ENCODE data around the gene ZNF79.
"Not testable (repeated sequence)": the region's sequence is repeated elsewhere in the genome, so short reads cannot be mapped to it uniquely, and the experiment has no call there.

Gene ZNF79

DNA sequence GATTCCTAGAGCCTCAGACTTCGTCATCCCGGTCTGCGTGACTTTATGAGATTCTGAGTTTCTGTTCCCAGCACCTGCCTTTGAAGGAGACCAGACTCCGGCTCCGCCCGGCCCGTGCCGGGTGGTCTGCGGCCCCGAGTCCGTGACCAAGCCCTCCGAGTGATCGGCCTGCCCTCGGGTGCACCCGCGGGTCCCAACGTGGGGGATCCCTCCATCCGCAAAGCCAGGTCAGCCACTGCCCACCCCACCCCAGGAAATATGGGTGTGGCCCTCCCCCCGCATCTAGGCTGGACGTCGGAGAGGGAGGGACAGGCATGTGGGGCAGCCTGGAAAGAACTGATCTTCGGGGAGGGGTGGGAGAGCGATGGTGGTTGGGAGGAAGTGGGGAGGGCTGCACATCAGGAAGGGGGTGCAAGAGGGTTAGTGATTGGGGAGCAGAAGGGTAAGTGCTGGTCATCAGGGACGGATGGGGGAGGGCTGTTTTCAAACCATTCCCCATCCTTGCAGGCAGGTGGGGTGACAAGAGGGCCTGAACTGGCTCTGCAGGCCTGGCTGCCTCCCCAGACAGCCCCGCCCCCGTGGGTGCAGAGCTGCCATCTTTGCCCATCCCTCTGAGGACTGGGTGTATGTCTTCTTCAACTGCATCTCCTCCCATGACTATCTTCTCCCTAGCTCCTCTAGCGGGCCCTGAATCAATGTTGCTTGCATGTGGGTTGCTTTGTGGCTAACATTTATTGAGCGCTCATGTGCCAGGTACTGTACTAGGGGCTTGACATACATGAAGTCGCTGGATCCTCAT is 27.9 kb downstream of the ZNF79 start:
- peak in 1 of 2 donors; percentile 18 for DNase-seq (ENCODE audit: low read depth in 2 of 2, low spot score in 1 of 2)

DNA sequence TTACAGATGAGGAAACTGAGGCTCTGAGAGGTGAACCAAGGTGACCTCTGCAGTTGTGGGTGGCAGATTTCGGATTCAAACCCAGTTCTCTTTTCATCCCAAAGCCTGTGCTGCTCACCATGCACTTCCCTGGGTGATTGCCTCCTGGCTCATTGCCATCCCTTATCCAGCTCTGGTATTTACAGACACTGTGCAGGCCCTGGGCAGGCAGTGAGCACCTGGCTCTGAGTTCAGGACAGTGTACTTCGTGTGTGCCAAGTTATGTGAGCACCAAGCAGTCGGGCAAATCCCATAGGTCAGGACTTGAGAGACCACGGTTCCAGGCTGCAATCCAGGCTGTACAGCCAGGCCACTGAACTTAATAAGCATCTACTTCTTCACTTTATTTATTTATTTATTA is 28.5 kb downstream of the ZNF79 start:
- DNase-seq (ENCODE audit: low read depth in 2 of 2, low spot score in 1 of 2) = no peak

DNA sequence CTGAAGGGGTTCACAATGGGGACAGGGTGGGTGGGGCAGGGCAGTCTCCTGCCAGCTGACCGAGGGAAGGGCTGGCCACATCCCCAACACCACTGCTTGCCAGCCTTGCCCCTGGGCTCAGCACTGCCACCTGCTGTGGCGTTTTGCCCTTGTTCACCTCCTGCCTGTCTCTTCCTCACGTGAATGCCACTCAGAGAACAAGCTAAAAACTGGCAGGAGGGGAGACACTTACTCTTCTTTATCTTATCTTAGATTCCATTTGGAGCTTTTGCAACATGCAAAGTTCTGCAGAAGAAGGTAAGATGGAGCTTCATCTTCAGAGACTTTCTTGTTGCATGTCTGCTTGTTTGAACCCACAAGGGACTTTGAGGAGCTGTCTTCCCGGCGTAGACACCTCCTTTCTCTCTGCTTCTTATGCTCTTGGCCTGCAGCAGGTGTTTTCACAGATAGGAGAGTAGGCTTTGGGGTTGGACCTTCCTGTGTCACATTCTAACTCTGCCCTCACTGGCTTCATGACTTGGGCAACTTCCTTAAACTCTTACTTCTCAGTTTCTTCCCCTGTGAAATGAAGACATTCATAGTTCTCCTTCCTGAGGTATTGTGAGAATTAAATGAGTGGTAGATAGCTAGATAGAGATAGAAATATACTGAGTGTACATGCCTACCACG is 31.3 kb downstream of the ZNF79 start:
- DNase-seq (ENCODE audit: low read depth in 2 of 2, low spot score in 1 of 2) = no peak

DNA sequence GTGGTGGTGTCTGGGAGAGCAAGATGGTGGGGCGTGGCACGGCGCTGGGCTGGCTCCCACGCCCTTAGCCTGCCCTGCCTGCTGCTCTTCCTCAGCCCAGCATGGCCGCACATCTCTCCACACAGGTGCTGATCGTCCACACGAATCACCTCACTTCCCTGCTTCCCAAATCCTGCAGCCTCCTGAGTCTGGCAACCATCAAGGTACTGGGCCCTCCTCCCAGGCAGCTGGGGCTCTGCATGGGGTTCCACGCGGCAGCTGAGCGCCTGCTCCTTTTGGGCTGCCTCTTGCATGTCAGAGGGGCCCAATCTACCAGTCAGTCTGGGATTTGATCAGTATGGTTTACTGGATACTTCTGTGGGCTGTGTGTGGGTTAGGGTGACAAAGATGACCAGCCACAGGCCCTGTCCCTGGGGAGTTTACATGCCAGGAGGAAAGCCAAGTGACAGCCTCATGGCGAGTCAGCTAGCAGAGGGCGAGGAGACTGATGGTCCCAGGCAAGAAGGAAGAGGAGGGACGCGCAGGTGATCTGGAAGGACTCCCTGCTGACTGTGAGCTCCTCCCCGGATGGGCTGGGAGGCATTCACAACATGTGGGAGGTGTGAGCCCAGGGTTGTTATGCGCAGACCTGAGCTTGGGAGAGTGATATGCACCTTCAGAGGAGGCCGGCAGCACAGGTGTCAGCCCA is 33.2 kb downstream of the ZNF79 start:
- no peak for DNase-seq (ENCODE audit: low read depth in 2 of 2, low spot score in 1 of 2)

DNA sequence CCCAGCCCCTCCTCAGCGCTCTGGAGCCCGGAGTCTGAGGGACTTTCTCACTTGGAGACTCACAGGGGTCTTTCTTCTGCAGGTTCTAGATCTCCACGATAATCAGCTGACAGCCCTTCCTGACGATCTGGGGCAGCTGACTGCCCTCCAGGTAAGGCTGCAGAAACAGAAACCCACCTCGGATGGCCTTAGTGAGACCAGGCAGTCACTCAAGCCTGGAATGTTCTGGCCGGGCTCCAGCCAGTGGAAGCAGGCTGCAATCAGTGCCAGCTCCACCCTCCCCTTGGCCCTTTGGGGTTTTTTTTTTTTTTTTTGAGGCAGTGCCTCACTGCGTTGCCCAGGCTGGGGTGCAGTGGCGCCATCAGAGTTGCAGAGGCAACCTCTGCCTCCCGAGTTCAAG is 34.7 kb downstream of the ZNF79 start:
- DNase-seq (ENCODE audit: low read depth in 2 of 2, low spot score in 1 of 2) = no peak

DNA sequence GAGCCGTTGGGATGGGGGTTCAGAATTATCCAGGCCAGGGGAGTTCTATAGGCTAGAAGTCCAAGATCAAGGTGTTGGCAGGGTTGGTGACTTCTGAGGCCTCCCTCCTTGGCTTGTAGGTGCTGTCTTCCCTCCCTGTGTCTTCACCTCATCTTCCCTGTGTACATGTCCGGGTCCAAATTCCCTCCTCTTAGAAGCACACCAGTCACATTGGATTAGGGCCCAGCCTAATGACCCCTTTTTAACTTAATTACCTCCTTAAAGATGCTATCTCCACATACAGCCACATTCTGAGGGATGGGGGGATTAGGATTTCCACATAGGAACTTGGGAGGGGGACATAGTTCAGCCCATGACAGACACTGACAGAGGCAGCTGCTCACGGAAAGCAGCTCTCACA is 39.2 kb downstream of the ZNF79 start:
- no peak for DNase-seq (ENCODE audit: low read depth in 2 of 2, low spot score in 1 of 2)

DNA sequence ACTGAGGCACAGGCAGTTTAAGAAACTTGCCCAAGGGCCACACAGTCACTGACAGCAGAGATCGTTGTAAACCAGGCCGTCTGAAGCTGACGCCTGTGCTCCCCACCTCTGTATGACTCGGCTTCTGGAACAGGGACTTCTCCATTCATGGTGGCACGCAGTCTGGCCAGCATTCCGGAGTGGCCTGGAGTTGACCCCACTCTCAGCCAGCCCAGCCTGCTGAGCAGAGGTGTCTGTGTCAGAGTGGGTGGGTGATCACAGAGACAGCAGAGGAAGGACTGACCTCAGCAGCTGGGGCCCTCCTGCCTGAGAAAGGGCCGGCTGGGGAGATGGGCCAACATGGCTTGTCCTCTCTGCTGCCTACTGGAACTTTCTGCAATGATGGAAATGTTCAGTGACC is 39.7 kb downstream of the ZNF79 start:
- no peak for DNase-seq (ENCODE audit: low read depth in 2 of 2, low spot score in 1 of 2)

DNA sequence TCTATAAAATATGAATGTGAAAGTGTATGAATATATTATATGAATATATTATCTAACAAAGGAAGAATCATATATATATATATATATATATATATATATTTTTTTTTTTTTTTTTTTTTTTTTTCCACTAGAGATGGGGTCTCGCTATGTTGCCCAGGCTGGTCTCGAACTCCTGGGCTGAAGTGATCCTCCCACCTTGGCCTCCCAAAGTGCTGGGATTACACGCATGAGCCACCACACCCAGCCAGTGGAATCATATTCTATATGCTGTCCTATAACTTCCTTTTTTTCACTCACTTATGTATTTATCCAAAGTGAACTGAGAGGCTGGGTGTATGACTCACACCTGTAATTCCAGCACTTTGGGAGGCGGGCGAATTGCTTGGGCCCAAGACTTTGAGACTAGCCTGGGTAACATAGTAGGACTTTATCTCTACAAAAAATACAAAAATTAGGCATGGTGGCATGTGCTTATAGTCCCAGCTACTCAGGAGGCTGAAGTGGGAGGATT is 42.3 kb downstream of the ZNF79 start:
- not testable (repeated sequence) for DNase-seq (ENCODE audit: low read depth in 2 of 2, low spot score in 1 of 2)

DNA sequence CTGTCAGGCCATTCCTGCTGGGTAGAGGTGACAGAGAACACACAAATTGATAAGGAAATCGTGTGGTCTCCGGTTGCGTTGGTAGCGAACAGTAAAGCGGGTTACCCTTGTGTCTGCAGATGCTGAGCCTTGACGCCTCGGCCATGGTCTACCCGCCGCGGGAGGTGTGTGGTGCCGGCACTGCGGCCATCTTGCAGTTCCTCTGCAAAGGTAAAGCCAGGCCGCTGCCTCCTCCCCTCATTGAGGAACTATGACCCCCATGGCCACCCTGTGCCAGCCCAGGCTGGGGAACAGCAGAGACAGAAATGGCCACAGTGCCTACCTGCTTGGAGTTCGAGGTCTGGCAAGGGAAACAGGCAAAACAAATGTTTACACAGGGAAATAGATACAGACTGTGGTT is 43.4 kb downstream of the ZNF79 start:
- DNase-seq (ENCODE audit: low read depth in 2 of 2, low spot score in 1 of 2) = no peak

DNA sequence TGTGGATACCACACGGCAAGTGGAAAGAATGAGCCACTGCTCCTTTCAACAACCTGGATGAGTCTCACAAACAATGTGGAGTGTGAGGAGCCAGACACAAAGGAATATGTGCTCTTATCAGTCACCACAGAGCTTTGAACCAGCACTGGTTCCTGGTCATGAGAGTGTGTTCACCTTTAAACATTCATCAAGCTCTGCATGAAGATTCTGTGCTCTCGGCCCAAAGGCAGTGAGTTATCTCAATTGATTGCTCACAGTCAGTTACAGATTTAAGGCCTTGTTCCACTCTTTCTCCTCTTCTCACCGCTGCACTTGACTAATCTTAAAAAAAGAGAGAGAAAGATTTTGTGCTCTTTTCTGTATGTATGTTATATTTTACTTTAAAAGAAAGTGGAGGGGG is 46.5 kb downstream of the ZNF79 start:
- DNase-seq (ENCODE audit: low read depth in 2 of 2, low spot score in 1 of 2) = no peak

DNA sequence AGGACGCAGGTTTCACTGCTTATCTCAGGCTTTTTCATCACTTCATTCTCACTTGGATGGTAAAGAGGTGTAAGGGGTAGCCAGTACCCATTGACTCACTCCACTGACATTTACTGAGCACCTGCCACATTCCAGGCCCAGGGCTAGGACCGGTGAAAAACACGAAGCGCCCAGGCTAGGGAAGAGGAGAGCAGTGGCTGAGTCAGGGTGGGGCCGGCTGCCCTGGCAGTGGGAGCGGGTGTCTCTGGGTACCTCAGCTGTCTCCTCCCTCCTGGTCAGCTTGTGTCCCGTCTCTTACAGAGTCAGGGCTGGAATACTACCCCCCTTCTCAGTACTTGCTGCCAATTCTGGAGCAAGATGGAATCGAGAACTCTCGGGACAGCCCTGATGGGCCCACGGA is 49.3 kb downstream of the ZNF79 start:
- no peak for DNase-seq (ENCODE audit: low read depth in 2 of 2, low spot score in 1 of 2)

DNA sequence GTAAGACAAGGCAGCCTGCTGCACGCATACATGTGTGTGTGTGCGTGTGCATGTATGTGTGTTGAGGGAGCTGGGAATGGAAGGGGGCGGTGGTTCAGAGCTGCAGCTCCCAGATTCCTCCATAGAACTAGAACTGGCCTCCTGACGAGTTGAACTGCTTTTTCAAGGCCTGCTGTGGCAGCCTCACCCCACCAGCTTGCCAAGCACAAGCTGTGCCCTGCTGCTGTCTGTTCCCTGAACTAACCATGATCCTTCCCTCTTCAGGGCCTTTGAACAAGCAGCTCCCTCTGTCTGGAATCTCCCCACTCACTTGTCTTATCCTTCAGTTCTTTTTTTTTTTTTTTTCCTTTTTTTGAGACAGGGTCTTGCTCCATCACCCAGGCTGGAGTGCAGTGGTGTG is 49.8 kb downstream of the ZNF79 start:
- no peak for DNase-seq (ENCODE audit: low read depth in 2 of 2, low spot score in 1 of 2)

DNA sequence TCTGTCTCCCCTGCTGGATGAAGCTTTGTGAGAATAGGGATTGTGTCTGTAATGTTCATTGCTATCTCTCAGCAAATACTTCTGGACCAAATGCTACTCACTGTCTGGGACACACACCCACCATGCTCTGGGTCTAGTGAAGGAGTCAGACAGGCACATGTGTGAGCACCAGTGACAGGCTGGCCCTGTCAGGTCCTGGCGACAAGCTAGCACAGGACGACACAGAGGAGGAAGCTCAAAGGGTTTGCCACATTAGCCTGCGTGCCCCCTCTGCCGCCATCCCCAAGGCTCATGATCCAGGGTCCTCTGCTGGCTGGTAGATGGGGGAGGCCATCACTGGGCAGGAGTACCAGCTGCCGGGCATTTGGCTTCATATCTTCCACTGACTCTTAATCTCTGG is 50.4 kb downstream of the ZNF79 start:
- no peak for DNase-seq (ENCODE audit: low read depth in 2 of 2, low spot score in 1 of 2)

DNA sequence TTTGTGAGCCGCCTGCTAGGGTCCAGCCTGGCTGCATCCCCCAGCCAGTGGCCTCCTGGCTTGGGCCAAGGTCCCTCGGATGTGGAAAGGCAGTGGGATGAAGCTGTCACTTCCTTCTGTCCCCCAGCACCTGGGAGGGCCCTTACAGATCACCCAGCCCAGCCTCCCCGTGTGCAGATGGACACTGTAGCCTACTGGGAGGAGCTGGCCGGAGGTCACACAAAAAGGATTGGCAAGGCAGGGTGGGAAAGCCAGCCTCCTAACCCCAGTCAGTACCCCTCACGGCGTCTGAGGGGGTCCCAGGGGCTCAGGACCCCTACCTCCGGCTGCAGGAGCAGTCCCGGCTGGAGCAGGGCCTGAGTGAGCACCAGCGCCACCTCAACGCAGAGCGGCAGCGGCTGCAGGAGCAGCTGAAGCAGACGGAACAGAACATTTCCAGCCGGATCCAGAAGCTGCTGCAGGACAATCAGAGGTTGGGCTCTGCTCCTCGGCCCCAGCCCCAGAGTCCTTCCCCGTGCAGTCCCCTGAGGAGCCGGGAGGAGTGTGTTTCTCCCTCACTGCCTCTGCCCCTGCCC is 55.4 kb downstream of the ZNF79 start:
- DNase-seq (ENCODE audit: low read depth in 2 of 2, low spot score in 1 of 2) = no peak

DNA sequence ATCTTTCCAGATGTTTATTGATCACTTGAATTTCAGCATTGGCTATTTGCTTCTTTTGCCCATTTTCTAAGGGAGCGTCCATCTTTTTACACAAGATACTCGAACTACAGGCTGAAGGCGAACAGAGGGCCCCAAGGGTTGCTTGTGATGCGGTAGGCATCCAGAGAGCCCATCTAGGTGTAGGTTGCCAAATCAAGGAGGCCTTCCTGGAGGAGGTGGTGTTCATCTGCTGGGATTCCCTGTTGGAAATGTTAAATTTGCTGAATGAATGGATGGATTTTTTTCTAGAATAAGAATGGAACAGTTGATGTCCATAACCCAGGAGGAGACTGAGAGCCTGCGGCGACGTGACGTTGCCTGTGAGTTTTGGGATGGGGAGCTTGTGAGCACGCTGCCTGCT is 58.5 kb downstream of the ZNF79 start:
- DNase-seq (ENCODE audit: low read depth in 2 of 2, low spot score in 1 of 2) = no peak

DNA sequence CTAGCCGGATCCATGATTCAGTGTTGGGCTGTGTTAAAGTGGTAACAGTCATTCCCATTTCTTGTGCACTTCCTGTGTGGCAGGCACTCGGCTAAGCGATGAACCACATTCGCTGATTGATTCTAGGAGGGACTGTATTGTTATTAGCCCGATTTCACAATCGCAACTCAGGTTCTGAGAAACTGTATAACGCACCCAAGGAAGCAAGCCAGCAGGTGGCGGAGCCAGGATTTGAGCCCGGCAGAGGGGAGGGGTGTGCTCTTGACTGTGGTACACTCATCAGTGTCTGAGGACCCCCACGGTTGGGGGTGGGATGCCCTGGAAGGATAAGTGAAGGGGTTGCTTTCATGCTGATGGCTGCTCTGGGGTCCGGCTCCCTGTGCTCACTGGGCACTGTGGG is 61.8 kb downstream of the ZNF79 start:
- no peak for DNase-seq (ENCODE audit: low read depth in 2 of 2, low spot score in 1 of 2)

DNA sequence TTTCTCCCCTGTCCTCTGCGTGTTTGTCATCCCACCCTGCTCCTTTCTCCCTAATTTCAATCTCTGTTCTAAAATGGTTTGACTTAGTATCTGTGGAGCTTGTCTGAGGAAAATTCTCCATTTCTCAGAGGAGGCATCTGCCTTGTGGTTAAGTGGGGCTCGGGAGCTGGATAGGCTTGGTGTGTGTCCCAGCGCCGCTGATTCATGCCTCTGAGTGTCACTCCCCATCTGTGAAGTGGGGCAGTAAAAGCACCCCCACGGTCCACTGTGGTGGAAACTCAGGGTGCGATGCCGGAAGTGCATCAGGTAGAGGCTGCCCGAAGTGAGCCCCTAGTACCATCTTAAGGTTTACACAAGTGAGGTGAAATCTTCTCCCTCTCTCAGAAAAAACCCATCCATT is 64.8 kb downstream of the ZNF79 start:
- DNase-seq (ENCODE audit: low read depth in 2 of 2, low spot score in 1 of 2) = no peak

DNA sequence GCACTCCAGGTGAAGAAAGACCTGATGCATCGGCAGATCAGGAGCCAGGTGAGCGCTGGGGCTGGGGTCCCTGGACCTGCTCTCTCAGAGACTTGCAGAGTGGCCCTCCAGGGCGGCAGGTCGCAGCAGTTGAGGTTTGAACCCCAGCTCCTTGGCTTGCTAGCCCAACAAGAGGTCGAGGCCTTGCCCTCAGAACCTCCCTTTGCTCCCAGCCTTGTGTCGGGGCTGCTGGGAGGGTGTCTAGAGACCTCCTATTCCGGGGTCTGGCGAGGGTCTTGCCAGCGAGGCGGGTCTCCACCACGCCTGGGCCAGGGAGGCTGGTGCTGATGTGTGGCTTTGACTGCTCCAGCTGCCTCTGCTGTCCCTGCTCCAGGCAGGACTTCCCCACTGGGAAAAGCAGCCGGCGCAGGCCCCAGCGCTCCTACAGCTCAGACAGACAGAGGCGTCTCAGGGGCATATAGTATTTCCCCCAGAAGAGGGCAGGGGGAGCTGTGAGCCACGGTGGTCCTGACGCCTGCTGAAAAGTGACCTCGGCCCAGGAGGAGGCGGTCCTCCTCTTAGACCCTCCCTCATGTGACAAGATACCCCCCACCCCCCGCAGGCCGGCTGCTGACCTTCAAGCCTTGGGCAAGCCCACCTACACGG is 65.4 kb downstream of the ZNF79 start:
- DNase-seq (ENCODE audit: low read depth in 2 of 2, low spot score in 1 of 2) = no peak

DNA sequence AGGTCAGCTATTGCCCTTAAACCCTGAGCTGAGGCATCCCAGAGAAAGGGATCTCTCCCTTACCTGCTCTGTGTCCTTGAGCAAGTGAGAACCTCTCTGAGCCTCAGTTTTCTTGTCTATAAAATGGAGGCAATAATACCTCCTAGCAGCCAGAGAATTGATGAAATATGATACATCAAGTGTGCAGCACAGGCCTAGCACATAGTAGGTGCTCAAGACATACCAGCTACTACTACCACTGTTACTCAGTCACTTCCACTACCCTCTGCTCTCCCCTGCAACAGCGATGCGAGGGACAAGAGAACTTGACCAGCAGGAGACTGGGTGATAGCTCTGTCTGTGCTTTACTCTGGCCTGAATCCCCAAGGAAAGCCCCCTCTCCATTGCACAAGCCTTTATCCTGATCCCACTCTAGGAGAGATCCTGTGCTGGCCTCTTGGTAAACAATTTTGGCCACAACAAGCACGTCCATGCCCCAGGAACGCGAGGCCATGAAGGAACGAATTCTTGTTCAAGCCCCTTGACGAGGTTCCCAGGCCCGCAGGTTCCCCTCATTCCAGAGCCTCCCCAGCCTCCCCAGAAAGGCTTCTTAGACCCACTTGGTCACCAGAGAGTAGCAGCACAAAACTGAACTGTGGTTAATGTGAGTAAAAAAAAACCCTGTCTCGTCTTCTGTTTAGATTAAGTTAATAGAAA is 66.5 kb downstream of the ZNF79 start:
- no peak for DNase-seq (ENCODE audit: low read depth in 2 of 2, low spot score in 1 of 2)

DNA sequence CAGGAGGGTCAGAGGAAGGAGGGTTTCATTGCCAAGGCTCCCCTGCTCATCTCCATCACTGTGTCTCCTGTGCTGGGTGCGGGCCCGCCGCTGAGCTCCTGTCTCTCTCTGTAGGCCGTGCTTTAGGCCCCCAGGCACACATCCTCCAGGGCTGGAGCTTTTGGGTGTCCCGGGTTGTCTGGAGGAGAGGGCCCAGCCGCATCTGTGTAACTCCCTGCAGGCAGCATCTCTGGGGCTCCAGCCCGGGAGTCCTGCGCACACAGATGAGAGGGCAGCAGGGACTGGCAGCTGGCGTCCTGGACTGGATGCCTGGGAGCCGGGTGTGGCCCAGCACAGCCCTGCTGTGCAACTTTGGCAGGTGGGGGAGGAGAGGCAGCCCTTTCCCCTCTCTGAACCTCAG is 67.3 kb downstream of the ZNF79 start:
- no peak for DNase-seq (ENCODE audit: low read depth in 2 of 2, low spot score in 1 of 2)

DNA sequence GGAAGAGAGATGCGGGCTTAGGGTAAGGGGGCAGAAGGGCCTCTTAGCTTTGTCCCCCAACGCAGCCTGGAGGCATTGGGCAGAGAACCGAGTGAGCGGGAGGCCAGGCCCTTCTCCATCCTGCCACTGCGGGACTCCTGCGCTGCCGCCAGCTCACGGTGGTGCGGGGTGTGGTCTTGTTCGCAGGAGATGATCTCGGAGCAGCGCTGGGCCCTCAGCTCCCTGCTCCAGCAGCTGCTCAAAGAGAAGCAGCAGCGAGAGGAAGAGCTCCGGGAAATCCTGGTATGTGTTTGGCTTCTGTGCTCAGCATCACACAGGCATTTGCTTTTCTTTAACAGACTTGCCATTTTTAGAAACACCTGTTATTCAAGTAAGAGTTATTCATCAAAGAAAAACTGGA is 68.4 kb downstream of the ZNF79 start:
- DNase-seq (ENCODE audit: low read depth in 2 of 2, low spot score in 1 of 2) = no peak

All from stimulated activated CD8-positive, alpha-beta memory T cell treated with anti-CD3 and anti-CD28 coated beads, Interleukin-4, amount 100 ng/mL, for 4 hours (primary cell).